HG02885 (cell line): ENCODE results near the gene CYBA.

Source experiments
- ATAC-seq: cut with Tn5 transposase; IDR thresholded peaks from one replicate; pipeline ENCODE4 v1.9.1; 2021; ENCODE audit warnings: mild to moderate bottlenecking; ENCODE audit not compliant: unreplicated experiment, poor library complexity

CYBA gene

DNA sequence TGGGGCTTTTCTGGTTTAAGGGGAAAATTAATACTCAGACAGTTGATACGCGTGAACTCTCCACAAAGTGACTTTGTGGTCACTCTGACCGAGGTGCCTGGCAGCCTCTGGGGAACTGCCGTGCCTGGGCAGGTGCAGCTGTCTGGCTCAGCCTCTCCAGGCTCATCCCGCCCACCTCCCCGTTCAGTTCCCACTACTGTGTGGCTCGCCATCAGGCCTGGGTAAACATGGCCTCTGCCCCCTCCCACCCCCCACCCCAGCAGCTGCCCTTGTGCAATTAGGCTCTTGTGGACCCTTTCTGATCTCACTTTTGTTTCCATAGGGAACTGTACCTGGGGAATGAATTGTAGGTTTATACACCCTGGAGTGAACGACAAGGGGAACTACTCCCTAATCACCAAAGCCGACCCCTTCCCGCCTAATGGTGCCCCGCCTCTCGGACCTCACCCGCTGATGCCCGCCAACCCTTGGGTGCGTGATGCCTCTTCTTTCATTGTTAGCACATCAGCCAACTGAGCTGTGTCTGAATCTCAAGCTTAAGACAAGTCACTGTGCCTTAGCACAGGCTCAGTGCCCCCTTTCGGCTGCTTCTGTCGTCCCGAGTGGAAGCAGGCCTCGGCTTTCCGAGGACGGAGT lies 52.9 kb downstream of the CYBA start:
- no peak for ATAC-seq

DNA sequence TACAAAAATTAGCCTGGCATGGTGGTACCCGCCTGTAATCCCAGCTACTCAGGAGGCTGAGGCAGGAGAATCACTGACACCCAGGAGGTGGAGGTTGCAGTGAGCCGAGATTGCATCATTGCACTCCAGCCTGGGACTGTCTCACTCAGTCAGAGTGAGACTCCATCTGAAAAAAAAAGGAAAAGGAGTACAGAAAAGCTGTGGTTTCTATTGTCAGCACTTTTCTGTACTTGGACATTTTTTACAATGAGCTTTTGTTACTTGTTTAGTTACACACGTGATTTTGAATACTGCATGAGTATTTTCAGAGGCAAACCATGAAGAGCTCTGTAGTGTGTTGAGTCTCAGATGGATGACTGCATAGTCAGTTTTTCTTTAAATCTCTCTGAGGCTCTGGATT lies 54.4 kb downstream of the CYBA start:
- ATAC-seq: no peak

DNA sequence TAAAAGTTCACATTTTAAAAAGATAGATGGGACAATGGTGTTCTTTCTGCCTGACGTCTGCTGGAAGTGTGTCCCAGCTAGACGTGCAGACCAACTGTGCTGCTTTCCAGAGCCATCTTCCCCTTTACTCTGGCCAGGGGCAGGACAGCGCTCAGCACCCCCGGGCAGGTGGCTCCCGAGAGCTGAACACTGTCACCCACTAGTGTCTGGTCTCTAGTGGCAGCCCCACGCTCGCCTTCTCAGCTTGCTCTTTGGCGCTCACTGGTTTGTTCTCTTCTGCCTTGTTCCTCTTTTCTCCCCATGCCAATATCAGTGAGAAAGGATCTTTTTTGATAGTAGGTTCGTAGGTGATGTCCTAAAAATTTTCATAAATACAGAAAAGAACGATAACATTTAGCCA lies 54.9 kb downstream of the CYBA start:
- ATAC-seq: no peak

DNA sequence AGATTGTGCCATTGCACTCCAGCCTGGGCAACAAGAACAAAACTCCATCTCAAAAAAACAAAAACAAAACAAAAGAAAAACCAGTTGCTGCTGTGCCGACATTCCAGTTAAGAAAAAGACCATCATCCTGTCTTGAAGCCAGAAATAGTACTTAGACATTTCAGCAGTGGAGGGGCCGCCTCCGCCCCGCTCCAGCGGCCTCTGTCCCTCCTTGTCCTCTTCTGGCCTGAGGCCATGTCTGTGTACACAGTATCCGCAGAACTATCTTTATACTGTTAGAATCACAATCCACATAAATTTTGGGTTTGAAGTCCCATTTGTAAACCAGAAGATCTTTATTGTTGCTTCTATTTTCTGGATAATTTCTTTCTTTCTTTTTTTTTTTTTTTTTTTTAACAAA lies 55.8 kb downstream of the CYBA start:
- ATAC-seq: no peak

DNA sequence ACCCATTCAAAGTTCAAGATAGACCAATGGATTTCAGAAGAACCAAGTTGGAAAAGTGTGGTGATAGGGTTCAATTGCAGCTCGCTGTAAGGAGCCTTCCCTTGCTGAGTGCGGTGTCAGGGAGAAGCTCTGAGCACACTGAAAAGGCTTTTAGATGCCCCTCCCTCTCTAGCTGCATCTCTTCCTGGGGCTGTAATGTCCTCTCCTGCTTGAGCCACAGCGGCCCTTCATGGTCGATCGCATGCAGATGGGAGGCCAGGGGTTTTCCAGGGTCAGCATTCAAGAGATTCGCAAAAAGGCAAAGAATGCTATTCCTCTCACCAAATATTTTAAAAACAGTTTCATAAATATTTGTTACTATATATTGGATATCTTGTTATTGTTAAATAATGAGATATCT lies 56.9 kb downstream of the CYBA start:
- no peak for ATAC-seq

DNA sequence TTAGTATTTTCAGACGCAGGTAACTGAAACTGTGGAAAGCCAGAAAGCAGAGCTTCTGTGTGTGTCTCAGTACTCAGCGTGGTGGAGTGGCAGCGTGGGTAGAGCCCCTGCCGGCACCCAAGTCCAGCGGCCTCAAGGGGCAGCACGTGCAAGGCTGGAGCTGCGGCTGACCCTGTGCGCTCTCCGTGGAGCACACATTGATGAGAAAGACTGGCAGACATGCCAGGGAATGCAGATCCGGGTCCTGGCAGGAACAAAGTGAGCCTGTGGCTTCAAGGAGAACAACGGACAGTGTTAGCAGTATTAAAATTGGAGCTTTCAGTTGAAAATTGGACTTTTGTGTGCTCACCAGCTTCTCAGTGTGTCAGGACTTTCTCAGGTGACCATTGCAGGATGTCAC lies 57.4 kb downstream of the CYBA start:
- no peak for ATAC-seq
